SK-N-MC (cell line): ENCODE measurements around the gene CLEC6A.

ENCODE experiments used
- DNase-seq: peaks from one replicate; pipeline ENCODE4 v3.0.0-alpha.2; 2011; ENCODE audit warnings: low read depth, low spot score
- H3K27ac ChIP-seq: fragments of 200-600 bp; sonication (generic); 2 replicates; pipeline ENCODE4 v1.5.1; 2016; ENCODE audit warnings: mixed run types
- H3K36me3 ChIP-seq: fragments of 200-600 bp; sonication (generic); 2 replicates; pipeline ENCODE4 v1.6.1; 2017; ENCODE audit warnings: antibody characterized with exemption, low read length, mixed read lengths; ENCODE audit not compliant: insufficient read depth
- H3K4me3 ChIP-seq: fragments of 200-600 bp; sonication (generic); 2 replicates; pipeline ENCODE4 v1.5.1; 2016
- H3K9ac ChIP-seq: fragments of 200-600 bp; sonication (generic); 2 replicates; pipeline ENCODE4 v1.8.0; 2017; ENCODE audit warnings: mixed run types, mixed read lengths; ENCODE audit not compliant: insufficient read length
- H3K9me3 ChIP-seq: fragments of 200-600 bp; sonication (generic); 2 replicates; pipeline ENCODE4 v1.6.1; 2017; ENCODE audit warnings: low read depth, mild to moderate bottlenecking, antibody characterized with exemption, low read length, moderate library complexity, mixed read lengths
- EZH2 ChIP-seq: fragments of 200-600 bp; sonication (generic); IDR thresholded peaks from one replicate; pipeline ENCODE4 v1.6.1; 2017; ENCODE audit warnings: antibody characterized with exemption
- FOXP2 ChIP-seq: optimal IDR thresholded peaks from 2 replicates; pipeline ENCODE3; 2011; ENCODE audit warnings: mild to moderate bottlenecking, moderate library complexity; ENCODE audit not compliant: insufficient read depth; ENCODE audit errors: extremely low read length, control extremely low read depth
- POLR2AphosphoS5 ChIP-seq: IDR thresholded peaks from 2 replicates; pipeline ENCODE4 v1.6.1; 2012; ENCODE audit warnings: mild to moderate bottlenecking, low read depth, low read length, borderline replicate concordance

The CLEC6A gene

GRCh38 chr12:8453021-8453513 lies 2.7 kb upstream of the CLEC6A start:
- no peak for DNase-seq
- Histone ChIP-seq H3K4me3 (no peak overlapping the region), H3K9ac (no peak overlapping the region), H3K27ac (no peak overlapping the region), H3K36me3 (no peaks in the 10 kb centered on the region), H3K9me3 (no peaks in the 10 kb centered on the region)
- no peak for TF ChIP-seq EZH2
- TF ChIP-seq FOXP2 = no peak
- TF ChIP-seq POLR2AphosphoS5 = no peak

- no peak for DNase-seq
- TF ChIP-seq FOXP2 (no peak), POLR2AphosphoS5 (no peak)
- Histone ChIP-seq H3K36me3 (no peaks in the 10 kb centered on the region), H3K4me3 (no peak overlapping the region), H3K9ac (no peak overlapping the region), H3K27ac (no peak overlapping the region), H3K9me3 (no peaks in the 10 kb centered on the region)
Observed at GRCh38 chr12:8453796-8454195, 2.0 kb upstream of the CLEC6A start.

- no peak for DNase-seq
- Histone ChIP-seq H3K36me3 (no peaks in the 10 kb centered on the region), H3K4me3 (no peak overlapping the region), H3K9me3 (no peaks in the 10 kb centered on the region), H3K9ac (no peak overlapping the region), H3K27ac (no peak overlapping the region)
- TF ChIP-seq EZH2 (no peak), FOXP2 (no peak), POLR2AphosphoS5 (no peak)
Observed at GRCh38 chr12:8455271-8455670, 491 bp upstream of the CLEC6A start.

- Histone ChIP-seq H3K9ac (no peak overlapping the region), H3K36me3 (no peaks in the 10 kb centered on the region), H3K27ac (no peak overlapping the region), H3K9me3 (no peaks in the 10 kb centered on the region), H3K4me3 (no peak overlapping the region)
- DNase-seq = no peak
- TF ChIP-seq EZH2 = no peak
- no peak for TF ChIP-seq POLR2AphosphoS5
- no peak for TF ChIP-seq FOXP2
Observed at GRCh38 chr12:8461426-8461825, 5.7 kb downstream of the CLEC6A start.

GRCh38 chr12:8465301-8465996 lies 9.7 kb downstream of the CLEC6A start:
- Histone ChIP-seq H3K27ac (no peak overlapping the region), H3K4me3 (no peak overlapping the region), H3K9me3 (no peaks in the 10 kb centered on the region), H3K36me3 (no peaks in the 10 kb centered on the region), H3K9ac (no peak overlapping the region)
- no peak for TF ChIP-seq FOXP2
- TF ChIP-seq EZH2 = no peak
- TF ChIP-seq POLR2AphosphoS5 = no peak
- DNase-seq = no peak

GRCh38 chr12:8466241-8466640 lies 10.5 kb downstream of the CLEC6A start:
- Histone ChIP-seq H3K9ac (no peak overlapping the region), H3K4me3 (no peak overlapping the region), H3K36me3 (no peaks in the 10 kb centered on the region), H3K9me3 (no peaks in the 10 kb centered on the region), H3K27ac (no peak overlapping the region)
- TF ChIP-seq FOXP2 (no peak), EZH2 (no peak), POLR2AphosphoS5 (no peak)
- DNase-seq = no peak

- H3K36me3 ChIP-seq = no peaks in the 10 kb centered on the region
- no peak overlapping the region for H3K4me3 ChIP-seq
- no peak overlapping the region for H3K27ac ChIP-seq
- TF ChIP-seq FOXP2 (no peak), POLR2AphosphoS5 (no peak), EZH2 (no peak)
- H3K9me3 ChIP-seq = no peaks in the 10 kb centered on the region
- H3K9ac ChIP-seq = no peak overlapping the region
- DNase-seq = no peak
Observed at GRCh38 chr12:8471090-8471489, 15.3 kb downstream of the CLEC6A start.

GRCh38 chr12:8475508-8476203 lies 19.9 kb downstream of the CLEC6A start:
- H3K36me3 ChIP-seq = no peaks in the 10 kb centered on the region
- no peak overlapping the region for H3K4me3 ChIP-seq
- H3K9me3 ChIP-seq = no peaks in the 10 kb centered on the region
- no peak for DNase-seq
- no peak for TF ChIP-seq POLR2AphosphoS5
- no peak for TF ChIP-seq EZH2
- no peak for TF ChIP-seq FOXP2
- no peak overlapping the region for H3K9ac ChIP-seq
- H3K27ac ChIP-seq = no peak overlapping the region
